Measurements from ENCODE around the gene SPRED2.

DNA sequence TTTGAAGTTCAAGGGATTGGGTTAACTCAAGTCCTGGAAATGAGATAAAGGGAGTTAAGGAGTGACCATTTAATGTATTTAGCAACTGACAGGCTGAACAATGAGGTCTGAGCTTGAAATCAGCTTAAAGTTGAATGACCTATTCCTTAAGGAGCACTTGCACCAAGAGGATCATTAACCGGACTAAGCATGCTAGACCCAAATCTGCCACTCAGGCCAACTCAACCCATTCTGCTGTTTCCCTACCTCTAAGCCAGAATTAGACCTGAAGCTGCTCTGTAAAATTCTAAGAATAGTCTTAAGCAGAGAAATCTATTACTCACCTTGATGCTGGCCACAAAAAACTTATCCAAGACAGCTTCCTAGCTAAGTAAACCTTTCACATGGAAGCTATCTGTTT lies 59.8 kb downstream of the SPRED2 start:
- TF ChIP-seq, protein P1, sequence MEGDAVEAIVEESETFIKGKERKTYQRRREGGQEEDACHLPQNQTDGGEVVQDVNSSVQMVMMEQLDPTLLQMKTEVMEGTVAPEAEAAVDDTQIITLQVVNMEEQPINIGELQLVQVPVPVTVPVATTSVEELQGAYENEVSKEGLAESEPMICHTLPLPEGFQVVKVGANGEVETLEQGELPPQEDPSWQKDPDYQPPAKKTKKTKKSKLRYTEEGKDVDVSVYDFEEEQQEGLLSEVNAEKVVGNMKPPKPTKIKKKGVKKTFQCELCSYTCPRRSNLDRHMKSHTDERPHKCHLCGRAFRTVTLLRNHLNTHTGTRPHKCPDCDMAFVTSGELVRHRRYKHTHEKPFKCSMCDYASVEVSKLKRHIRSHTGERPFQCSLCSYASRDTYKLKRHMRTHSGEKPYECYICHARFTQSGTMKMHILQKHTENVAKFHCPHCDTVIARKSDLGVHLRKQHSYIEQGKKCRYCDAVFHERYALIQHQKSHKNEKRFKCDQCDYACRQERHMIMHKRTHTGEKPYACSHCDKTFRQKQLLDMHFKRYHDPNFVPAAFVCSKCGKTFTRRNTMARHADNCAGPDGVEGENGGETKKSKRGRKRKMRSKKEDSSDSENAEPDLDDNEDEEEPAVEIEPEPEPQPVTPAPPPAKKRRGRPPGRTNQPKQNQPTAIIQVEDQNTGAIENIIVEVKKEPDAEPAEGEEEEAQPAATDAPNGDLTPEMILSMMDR (IDR thresholded peaks at IDR 0.05) = no peak
- TF ChIP-seq ZFX (IDR thresholded peaks at IDR 0.05; ENCODE audit: borderline replicate concordance) = no peak

Data from 22Rv1 (cell line).